PC-9 (cell line): ENCODE results near the gene PEF1.

ENCODE experiments used
- EZH2 ChIP-seq: fragments of 200-600 bp; sonication (generic); IDR thresholded peaks from 2 replicates; pipeline ENCODE4 v1.8.0; 2017; ENCODE audit warnings: antibody characterized with exemption, low read depth
- TF ChIP-seq, protein P1 (sequence below): fragments of 200-600 bp; sonication (generic); conservative IDR thresholded peaks from 2 replicates; pipeline ENCODE4 v1.6.1; 2017; ENCODE audit warnings: mixed run types, antibody characterized with exemption, mild to moderate bottlenecking, moderate library complexity

DNA sequence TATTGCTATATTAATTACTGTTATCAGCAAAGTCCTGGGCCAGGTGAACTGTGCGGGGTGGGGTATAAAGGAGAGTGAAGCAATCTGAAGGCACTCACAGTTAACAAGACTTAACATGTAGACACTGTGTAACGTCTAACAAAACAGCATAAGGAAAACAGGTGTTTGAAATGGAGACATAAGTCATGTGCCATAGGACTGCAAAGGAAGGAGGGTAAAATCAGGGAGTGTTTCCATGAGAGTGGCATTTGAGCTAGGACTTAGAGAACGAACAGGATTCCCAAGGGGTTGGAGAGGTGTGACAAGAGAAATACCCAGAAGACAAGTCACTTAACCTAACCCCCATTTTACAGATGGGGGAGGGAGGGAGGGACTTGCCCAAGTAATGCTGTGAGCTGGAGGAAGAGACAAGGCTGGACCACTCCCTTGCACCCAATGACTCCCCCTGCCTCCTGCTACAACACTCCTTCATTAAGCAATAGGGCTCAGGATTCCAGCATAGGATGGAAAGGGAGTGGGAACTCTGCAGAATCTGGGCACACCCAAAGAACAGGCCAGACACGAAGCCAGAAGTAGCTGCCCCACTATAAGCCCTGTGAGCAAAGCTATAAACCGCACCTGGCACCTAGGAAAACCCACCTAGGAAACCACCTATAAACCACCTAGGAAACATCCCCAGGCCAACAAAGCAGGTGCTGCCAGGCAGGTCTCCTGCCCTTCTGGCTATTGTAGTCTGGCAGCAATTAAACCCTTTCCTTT lies 6.6 kb downstream of the PEF1 start:
- TF ChIP-seq, protein P1, sequence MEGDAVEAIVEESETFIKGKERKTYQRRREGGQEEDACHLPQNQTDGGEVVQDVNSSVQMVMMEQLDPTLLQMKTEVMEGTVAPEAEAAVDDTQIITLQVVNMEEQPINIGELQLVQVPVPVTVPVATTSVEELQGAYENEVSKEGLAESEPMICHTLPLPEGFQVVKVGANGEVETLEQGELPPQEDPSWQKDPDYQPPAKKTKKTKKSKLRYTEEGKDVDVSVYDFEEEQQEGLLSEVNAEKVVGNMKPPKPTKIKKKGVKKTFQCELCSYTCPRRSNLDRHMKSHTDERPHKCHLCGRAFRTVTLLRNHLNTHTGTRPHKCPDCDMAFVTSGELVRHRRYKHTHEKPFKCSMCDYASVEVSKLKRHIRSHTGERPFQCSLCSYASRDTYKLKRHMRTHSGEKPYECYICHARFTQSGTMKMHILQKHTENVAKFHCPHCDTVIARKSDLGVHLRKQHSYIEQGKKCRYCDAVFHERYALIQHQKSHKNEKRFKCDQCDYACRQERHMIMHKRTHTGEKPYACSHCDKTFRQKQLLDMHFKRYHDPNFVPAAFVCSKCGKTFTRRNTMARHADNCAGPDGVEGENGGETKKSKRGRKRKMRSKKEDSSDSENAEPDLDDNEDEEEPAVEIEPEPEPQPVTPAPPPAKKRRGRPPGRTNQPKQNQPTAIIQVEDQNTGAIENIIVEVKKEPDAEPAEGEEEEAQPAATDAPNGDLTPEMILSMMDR, result no peak
- TF ChIP-seq EZH2, result no peak
